Progenitor cell of endocrine pancreas (in vitro differentiated cells): Measurements from ENCODE around the gene CEP57L1. TPM values are rescaled to one million over a fixed set of nuclear protein-coding genes. Genes with fewer than 3 reads are reported as not detected.

Experiments used
- DNase-seq: peaks from one replicate; pipeline ENCODE4 v3.0.0; 2021; ENCODE audit warnings: low spot score; ENCODE audit not compliant: unreplicated experiment
- H3K27ac Mint-ChIP-seq: 2 replicates; pipeline ENCODE4 v1.8.0; 2021; ENCODE audit warnings: mild to moderate bottlenecking, moderate library complexity, mixed read lengths
- H3K27me3 Mint-ChIP-seq: 2 replicates; pipeline ENCODE4 v1.8.0; 2021; ENCODE audit warnings: mixed read lengths
- H3K36me3 Mint-ChIP-seq: 2 replicates; pipeline ENCODE4 v1.8.0; 2022; ENCODE audit warnings: mixed read lengths; ENCODE audit not compliant: insufficient read depth
- H3K4me1 Mint-ChIP-seq: 2 replicates; pipeline ENCODE4 v1.8.0; 2021; ENCODE audit warnings: low read depth, mixed read lengths
- H3K4me3 Mint-ChIP-seq: 2 replicates; pipeline ENCODE4 v1.8.0; 2021; ENCODE audit warnings: low read depth, mild to moderate bottlenecking, moderate library complexity, mixed read lengths
- H3K9me3 Mint-ChIP-seq: 2 replicates; pipeline ENCODE4 v1.8.0; 2021; ENCODE audit warnings: low read depth, mixed read lengths
- total RNA-seq: library from RNA; stranded (reverse); gene quantifications from 2 replicates; pipeline ENCODE4 v1.2.1, GENCODE V29; 2021
- TF ChIP-seq, protein P1 (sequence below): fragments of 200-600 bp; sonication (generic); IDR thresholded peaks from one replicate; pipeline ENCODE4 v1.5.0; 2021; ENCODE audit warnings: antibody characterized with exemption, mild to moderate bottlenecking; ENCODE audit not compliant: unreplicated experiment

The CEP57L1 gene
- total RNA-seq, 1 donor from 2014 or later = 11.4 TPM

DNA sequence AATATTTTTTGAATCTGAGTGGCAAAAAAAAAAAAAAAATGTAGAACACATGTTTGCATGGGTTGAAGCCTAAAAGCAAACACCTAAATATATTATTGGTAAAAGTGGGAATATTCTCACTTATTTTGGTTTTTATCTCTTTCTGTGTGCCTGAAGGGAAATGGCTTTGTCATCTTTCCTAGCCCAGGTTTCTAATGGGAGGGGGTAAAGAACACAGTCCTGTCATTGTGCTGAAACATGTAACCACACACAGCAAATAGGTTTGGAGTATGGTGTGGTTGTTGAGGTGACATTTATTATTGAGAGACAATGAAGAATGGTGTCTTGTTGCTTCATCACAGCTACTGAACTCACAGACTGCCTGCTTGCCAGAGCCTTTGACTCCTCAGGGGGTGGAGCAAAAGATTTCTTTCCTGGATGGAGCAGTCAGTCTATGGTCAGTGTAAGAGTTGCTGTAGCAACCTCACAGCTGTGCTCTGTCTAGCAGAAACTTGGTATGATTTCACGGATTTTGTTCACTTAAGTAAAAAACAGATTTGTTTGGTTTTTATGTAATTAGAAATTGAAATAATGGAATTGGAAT, 70.2 kb downstream of the CEP57L1 start:
- Mint-ChIP-seq H3K9me3 (no peaks in the 10 kb centered on the region), H3K27me3 (no peaks in the 10 kb centered on the region), H3K36me3 (no peaks in the 10 kb centered on the region), H3K4me3 (no peak overlapping the region), H3K4me1 (peaks cover 18% of the 10 kb centered on the region), H3K27ac (peak overlapping the region; percentile 19)
- DNase-seq = no peak
- TF ChIP-seq, protein P1, sequence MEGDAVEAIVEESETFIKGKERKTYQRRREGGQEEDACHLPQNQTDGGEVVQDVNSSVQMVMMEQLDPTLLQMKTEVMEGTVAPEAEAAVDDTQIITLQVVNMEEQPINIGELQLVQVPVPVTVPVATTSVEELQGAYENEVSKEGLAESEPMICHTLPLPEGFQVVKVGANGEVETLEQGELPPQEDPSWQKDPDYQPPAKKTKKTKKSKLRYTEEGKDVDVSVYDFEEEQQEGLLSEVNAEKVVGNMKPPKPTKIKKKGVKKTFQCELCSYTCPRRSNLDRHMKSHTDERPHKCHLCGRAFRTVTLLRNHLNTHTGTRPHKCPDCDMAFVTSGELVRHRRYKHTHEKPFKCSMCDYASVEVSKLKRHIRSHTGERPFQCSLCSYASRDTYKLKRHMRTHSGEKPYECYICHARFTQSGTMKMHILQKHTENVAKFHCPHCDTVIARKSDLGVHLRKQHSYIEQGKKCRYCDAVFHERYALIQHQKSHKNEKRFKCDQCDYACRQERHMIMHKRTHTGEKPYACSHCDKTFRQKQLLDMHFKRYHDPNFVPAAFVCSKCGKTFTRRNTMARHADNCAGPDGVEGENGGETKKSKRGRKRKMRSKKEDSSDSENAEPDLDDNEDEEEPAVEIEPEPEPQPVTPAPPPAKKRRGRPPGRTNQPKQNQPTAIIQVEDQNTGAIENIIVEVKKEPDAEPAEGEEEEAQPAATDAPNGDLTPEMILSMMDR = no peak

DNA sequence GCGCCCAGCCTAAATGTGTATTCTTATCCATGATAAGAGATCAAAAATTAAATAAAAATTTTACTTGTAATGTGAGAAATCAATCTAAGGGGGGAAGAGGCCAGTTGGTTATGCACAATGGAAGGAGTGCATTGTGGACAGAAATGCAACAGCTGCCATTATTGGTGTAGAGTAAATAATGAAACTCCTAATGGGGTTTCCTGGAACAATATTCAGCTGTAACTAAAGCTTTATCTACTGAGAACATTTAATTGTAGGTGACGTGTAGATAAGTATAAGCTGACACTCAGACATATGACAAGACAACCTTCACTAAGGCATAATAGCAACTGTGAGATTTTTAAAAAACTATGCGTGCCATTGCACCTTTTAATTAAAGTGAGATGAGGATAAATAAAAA, 71.4 kb downstream of the CEP57L1 start:
- Mint-ChIP-seq H3K36me3 (no peaks in the 10 kb centered on the region), H3K4me1 (peaks cover 18% of the 10 kb centered on the region), H3K9me3 (no peaks in the 10 kb centered on the region), H3K27me3 (no peaks in the 10 kb centered on the region), H3K4me3 (no peak overlapping the region), H3K27ac (no peak overlapping the region)
- DNase-seq = no peak
- TF ChIP-seq, protein P1 = no peak

GRCh38 chr6:109167562-109167961, 72.3 kb downstream of the CEP57L1 start:
- Mint-ChIP-seq H3K36me3 (no peaks in the 10 kb centered on the region), H3K9me3 (no peaks in the 10 kb centered on the region), H3K27ac (no peak overlapping the region), H3K4me1 (peaks cover 23% of the 10 kb centered on the region), H3K27me3 (no peaks in the 10 kb centered on the region), H3K4me3 (no peak overlapping the region)
- no peak for DNase-seq
- TF ChIP-seq, protein P1 = no peak

- TF ChIP-seq, protein P1 = no peak
Observed at GRCh38 chr6:109170333-109170732, 75.0 kb downstream of the CEP57L1 start.

DNA sequence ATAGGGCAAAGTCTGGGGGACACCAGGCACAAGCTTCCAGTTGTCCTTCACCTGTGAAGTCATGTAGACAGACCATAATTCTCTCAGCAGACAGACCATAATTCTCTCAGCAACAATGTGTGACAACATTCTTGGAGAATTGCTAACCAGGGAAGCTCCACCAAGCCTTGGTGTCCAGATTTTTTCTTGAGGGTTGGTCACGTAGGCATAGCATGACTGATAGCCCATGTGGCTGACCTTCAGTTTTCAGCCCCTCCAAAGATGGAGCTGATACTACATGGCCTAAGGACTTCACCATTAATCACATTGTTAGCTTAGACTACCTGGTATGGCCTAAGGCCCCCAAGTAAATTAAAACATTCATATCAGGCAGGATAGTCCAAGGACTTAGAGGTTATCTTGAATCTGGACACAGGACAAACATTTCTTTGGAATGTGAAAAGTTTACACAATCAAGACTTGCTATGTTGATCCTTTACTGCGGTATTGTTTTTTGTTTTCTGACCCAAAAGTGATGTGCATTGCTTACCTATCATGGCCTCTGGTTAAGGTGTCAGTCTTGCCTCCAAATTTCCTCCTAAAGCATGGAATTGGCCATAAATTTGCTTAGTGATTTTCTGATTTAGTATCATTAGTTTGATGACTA, 76.9 kb downstream of the CEP57L1 start:
- H3K36me3 Mint-ChIP-seq = no peaks in the 10 kb centered on the region
- H3K27ac Mint-ChIP-seq = no peak overlapping the region

More at GRCh38 chr6:109170333-109170732, 75.0 kb downstream of the CEP57L1 start:
- no peak overlapping the region for H3K27ac Mint-ChIP-seq
- no peak overlapping the region for H3K4me3 Mint-ChIP-seq
- H3K27me3 Mint-ChIP-seq = no peaks in the 10 kb centered on the region
- peaks cover 27% of the 10 kb centered on the region for H3K4me1 Mint-ChIP-seq
- no peaks in the 10 kb centered on the region for H3K36me3 Mint-ChIP-seq
- no peak for DNase-seq
- no peaks in the 10 kb centered on the region for H3K9me3 Mint-ChIP-seq

More for the DNA sequence above, 76.9 kb downstream of the CEP57L1 start:
- H3K9me3 Mint-ChIP-seq = no peaks in the 10 kb centered on the region
- peaks cover 14% of the 10 kb centered on the region for H3K4me1 Mint-ChIP-seq
- H3K27me3 Mint-ChIP-seq = peaks cover 3% of the 10 kb centered on the region
- no peak overlapping the region for H3K4me3 Mint-ChIP-seq
- no peak for DNase-seq
- TF ChIP-seq, protein P1 = no peak
